Epithelial cell of prostate (primary cell): ENCODE measurements around the gene MEGF8.

Source experiments
- DNase-seq: peaks from one replicate; pipeline ENCODE4 v3.0.0-alpha.2; 2011; ENCODE audit warnings: low read depth, low spot score
- H3K27ac ChIP-seq: fragments of 450-650 bp; 2 replicates; pipeline ENCODE4 v1.5.1; 2017; ENCODE audit warnings: mild to moderate bottlenecking

MEGF8 gene

GRCh38 chr19:42351079-42351735 lies 25.8 kb downstream of the MEGF8 start:
- no peak for DNase-seq
- H3K27ac ChIP-seq, result no peak overlapping the region

DNA sequence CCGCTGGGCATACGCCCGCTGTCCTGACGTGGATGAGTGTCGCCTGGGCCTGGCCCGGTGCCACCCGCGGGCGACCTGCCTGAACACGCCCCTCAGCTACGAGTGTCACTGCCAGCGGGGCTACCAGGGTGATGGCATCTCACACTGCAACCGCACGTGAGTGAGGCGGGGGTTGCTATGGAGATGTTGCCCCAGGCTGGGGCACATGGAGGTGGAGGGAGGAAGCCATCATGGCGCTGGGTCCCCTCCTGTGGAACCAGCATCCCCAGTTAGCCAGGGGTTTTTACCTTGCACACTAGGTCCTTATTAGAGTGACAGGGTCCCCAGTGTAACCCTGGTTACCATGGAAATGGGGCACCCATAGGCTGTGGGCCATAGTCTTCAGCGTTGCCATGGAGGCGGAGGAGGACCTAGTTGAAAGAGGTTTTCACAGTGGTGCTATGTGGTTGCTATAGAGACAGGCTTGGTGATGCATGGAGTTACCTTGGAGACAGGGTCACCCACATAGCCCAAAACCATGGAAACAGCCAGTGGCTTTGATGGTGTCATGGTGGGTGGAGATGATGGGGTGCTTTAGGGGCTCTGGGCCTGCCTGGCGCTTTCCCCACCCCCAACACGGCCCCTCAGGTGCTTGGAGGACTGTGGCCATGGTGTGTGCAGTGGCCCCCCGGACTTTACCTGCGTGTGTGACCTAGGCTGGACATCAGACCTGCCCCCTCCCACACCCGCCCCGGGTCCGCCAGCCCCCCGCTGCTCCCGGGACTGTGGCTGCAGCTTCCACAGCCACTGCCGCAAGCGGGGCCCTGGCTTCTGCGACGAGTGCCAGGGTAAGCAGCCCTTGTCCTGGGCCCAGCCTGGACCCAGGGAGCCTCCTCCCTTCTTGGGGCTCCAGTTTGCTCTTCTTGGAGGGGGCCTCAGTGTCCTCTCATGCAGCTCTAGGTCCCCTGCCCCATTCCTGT lies 27.1 kb downstream of the MEGF8 start:
- DNase-seq, result no peak
- no peak overlapping the region for H3K27ac ChIP-seq

DNA sequence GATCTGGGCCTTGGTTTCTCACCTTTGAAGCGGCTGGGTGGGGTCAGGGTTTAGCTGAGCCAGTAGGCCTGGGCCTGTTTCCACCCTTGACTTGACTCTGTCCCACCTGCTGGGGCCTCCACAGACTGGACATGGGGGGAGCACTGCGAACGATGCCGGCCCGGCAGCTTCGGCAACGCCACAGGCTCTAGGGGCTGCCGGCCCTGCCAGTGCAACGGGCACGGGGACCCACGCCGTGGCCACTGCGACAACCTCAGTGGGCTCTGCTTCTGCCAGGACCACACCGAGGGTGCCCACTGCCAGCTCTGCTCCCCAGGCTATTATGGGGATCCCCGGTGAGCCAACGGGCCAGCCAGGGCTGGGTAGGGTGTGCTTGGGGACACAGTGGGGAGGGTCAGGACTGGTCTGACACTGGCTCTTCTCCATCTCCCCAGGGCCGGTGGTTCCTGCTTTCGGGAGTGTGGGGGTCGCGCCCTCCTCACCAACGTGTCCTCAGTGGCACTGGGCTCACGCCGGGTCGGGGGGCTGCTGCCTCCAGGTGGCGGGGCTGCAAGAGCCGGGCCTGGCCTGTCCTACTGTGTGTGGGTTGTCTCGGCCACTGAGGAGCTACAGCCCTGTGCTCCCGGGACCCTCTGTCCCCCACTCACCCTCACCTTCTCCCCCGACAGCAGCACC lies 28.0 kb downstream of the MEGF8 start:
- no peak for DNase-seq
- no peak overlapping the region for H3K27ac ChIP-seq

DNA sequence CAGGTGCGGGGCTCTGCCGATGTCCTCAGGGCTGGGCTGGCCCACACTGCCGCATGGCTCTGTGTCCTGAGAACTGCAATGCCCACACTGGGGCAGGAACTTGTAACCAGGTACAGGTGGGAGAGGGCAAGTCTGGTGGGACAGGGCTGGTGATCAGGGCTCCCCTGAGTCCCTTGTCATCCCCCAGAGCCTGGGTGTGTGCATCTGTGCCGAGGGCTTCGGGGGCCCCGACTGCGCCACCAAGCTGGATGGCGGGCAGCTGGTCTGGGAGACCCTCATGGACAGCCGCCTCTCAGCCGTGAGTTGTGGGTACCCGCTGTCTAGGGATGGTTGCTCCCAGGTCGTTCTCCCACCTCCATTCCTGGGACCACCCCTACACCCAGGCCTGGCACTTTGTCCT lies 30.5 kb downstream of the MEGF8 start:
- DNase-seq, result no peak
- no peak overlapping the region for H3K27ac ChIP-seq

DNA sequence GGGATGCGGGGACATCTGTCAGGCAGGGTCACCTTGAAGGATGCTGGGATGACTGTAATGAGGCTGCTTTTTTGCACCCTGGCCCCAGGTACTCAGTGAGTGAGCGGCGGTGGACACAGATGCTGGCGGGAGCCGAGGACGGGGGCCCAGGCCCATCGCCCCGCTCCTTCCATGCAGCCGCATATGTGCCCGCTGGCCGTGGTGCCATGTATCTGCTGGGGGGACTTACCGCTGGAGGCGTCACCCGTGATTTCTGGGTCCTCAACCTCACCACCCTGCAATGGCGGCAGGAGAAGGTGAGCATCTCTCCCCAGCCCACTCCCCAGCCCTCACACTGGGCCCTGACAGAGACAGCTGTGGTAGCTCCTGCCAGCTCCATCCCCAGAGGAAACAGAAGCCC lies 31.3 kb downstream of the MEGF8 start:
- DNase-seq, result no peak
- no peak overlapping the region for H3K27ac ChIP-seq

DNA sequence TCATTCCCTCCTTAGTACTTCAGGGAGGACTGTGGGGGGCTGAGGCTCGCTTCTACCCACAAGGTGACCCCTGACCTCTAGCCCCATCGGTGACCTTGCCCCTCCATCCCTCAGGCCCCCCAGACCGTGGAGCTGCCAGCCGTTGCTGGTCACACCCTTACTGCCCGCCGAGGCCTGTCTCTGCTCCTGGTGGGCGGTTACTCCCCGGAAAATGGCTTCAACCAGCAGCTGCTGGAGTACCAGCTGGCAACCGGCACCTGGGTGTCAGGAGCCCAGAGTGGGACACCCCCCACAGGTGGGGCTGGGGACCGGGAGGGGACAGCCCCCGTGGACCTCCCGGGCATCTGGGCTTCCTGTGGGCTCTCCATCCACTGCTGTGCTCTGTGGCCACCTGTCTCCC lies 31.9 kb downstream of the MEGF8 start:
- DNase-seq, result no peak
- H3K27ac ChIP-seq, result no peak overlapping the region

DNA sequence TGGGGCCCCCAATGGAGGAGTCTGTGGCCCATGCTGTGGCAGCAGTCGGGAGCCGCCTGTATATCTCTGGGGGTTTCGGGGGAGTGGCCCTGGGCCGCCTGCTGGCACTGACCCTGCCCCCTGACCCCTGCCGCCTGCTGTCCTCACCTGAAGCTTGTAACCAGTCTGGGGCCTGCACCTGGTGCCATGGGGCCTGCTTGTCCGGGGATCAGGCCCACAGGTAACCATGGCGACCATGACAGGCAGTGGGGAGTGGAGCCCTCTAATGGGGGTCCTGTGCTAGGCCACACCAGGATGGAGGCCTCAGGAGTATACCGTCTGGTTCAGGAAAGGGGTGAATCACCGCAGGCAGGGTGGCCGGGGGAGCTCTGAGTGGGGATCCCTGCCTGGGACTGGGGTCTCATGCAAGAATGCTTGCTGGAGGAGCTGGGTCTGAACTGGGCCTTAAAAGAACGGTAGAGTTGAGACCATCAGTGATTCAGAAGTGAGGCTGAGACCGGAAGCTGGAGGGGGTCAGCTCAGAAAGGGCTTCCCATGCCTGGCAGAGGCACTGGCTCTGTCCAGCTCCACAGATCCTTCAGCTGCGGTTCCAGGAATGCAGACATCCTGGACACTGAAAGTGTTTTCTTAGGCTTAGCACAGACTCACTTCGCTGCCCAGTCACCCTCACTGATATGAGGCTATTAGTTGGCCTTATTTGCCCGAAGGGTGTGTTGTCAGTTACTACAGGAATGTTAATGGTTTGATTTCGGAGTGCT lies 35.5 kb downstream of the MEGF8 start:
- no peak for DNase-seq
- no peak overlapping the region for H3K27ac ChIP-seq

GRCh38 chr19:42361545-42361910 lies 36.1 kb downstream of the MEGF8 start:
- DNase-seq, result no peak
- H3K27ac ChIP-seq, result no peak overlapping the region

DNA sequence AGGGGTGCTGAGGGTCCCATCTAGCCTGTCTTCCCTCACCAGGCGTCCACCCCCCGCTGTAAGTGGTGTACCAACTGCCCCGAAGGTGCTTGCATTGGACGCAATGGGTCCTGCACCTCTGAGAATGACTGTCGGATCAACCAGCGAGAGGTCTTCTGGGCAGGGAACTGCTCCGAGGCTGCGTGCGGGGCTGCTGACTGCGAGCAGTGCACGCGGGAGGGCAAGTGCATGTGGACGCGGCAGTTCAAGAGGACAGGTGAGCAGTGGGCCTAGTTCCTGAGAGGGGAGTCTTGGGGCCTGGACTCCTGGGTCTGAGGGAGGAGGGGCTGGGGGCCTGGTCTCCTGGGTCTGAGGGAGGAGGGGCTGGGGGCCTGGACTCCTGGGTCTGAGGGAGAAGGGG lies 36.9 kb downstream of the MEGF8 start:
- no peak overlapping the region for H3K27ac ChIP-seq
- no peak for DNase-seq

- no peak overlapping the region for H3K27ac ChIP-seq
- DNase-seq, result no peak
These were observed 37.5 kb downstream of the MEGF8 start for GRCh38 chr19:42362891-42363440.

DNA sequence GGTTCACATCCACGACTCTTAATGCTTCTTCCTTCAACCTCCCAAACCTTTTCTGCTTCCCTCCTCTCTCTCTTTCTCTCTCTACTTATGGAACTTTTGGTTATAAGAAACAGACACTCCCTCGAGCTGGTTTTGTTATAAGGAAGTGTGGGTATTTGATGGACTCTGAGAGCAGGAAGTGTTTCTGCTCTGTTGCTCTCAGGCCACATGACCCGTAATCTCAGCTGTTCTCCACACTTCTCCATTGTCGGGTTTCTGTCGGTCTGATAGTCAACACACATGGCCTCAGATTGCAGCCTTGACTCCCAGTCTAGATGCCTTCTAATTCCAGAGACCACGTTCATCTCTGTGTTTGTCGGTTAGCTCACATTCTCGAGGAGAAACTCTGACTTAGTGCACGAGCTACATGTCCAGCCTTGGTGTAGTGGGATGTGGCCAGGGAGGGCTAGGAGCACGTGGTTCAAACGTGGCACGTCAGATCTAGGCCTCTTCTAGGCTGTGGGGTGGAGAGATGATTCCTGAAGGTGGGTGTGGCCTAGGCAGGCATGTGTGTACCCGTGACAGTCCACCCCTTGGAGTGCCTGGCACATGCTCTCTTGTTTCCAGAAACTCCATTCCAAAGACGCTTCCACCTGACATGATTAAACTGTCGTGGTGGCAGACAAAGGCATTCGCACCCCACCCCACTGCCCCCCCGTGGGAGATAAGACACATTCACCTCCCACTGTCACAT lies 38.3 kb downstream of the MEGF8 start:
- H3K27ac ChIP-seq, result no peak overlapping the region
- DNase-seq, result no peak

DNA sequence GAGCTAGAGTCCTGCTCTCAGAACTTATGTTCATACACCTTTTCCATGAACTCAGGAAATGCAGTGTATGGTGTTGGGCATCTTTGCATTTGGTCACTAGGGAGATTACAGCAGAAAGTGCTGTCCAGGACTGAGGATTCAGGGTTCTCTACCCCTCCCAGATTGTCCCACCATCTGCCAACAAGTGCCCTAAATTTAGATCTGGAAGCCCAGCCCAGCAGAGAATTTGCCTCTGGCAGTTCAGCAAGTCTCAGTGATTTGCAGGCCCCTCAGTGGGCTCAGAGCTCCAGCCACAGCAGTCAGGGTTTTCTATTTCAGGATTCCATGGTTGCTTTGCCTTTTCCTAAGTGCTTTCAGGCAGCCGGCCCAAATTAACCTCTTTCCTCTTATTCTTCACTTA lies 41.2 kb downstream of the MEGF8 start:
- no peak for DNase-seq
- H3K27ac ChIP-seq, result no peak overlapping the region

DNA sequence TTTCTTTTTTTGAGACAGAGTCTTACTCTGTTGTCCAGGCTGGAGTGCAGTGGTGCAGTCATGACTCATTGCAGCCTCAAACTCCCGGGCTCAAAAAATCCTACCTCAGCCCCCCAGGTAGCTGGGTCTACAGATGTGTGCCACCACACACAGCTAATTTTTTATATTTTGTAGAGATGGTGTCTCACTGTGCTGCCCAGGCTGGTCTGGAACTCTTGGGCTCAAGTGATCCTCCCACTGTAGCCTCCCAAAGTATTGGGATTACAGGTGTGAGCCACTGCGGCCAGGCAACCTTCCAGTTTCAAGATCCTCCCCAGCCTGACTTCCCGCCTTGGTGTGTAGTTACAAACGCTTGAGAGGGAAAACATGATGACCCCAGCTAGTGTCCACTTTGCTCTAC lies 42.5 kb downstream of the MEGF8 start:
- no peak for DNase-seq
- H3K27ac ChIP-seq, result no peak overlapping the region

GRCh38 chr19:42368360-42368759 lies 42.9 kb downstream of the MEGF8 start:
- no peak overlapping the region for H3K27ac ChIP-seq
- DNase-seq, result no peak

DNA sequence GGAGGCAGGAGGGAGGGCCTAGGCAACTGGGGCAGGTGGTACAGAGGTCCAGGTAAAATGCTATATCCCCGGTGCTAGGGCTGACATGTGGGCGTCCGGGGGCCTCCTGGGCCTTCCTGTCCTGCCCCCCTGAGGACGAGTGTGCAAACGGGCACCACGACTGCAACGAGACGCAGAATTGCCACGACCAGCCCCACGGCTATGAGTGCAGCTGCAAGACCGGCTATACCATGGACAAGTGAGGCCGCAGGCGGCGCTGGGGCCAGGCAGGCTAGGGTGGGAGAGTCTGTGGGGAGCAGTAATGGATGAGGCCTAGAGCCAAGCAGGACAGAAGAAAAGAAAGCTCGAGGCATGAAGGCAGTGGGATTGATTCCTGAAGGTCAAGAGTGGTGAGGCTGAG lies 43.3 kb downstream of the MEGF8 start:
- no peak for DNase-seq
- H3K27ac ChIP-seq, result no peak overlapping the region

- H3K27ac ChIP-seq, result no peak overlapping the region
- no peak for DNase-seq
These were observed 44.1 kb downstream of the MEGF8 start for GRCh38 chr19:42369433-42370067.

DNA sequence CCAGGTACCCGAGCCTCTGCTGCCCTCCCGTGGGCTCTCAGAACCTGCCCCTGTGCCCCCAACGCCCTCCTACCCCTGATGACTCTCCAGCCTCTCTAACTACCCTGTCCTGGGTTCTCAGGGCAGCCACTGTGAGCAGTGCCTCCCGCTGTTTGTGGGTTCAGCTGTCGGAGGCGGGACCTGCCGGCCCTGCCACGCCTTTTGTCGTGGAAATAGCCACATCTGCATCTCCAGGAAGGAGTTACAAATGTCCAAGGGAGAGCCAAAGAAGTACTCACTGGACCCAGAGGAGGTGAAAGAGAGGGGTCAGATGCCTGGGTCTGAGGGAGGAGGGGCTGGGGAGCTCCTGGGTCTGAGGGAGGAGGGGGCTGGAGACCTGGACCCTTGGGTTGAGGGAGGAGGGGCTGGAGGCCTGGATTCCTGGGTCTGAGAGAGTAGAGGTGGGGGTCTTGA lies 44.7 kb downstream of the MEGF8 start:
- no peak for DNase-seq
- no peak overlapping the region for H3K27ac ChIP-seq

- H3K27ac ChIP-seq, result no peak overlapping the region
- no peak for DNase-seq
These were observed 45.3 kb downstream of the MEGF8 start for GRCh38 chr19:42370626-42371175.
